ENCODE measurements around the gene FGD4.

GRCh38 chr12:32679920-32680237, 280.5 kb downstream of the FGD4 start:
- TF ChIP-seq CTCF (IDR thresholded peaks at IDR 0.05) (no peak), POLR2A (IDR thresholded peaks at IDR 0.05) (no peak)
